Endodermal cell (in vitro differentiated cells): Measurements from ENCODE around the gene WLS. TPM values are rescaled to one million over a fixed set of nuclear protein-coding genes. Genes with fewer than 3 reads are reported as not detected.

Experiments
- DNase-seq: peaks from one replicate; pipeline ENCODE4 v3.0.0-alpha.2; 2017
- H3K27ac ChIP-seq: 2 replicates; pipeline ENCODE4 v1.5.1; 2013; ENCODE audit warnings: mild to moderate bottlenecking, low read depth, low read length, moderate library complexity
- H3K27me3 ChIP-seq: 2 replicates; pipeline ENCODE4 v1.6.1; 2013; ENCODE audit warnings: mild to moderate bottlenecking, low read length, moderate library complexity; ENCODE audit not compliant: insufficient read depth, control insufficient read depth, poor library complexity, severe bottlenecking
- H3K36me3 ChIP-seq: 2 replicates; pipeline ENCODE4 v1.7.0; 2013; ENCODE audit warnings: mild to moderate bottlenecking, low read length, moderate library complexity; ENCODE audit not compliant: control insufficient read depth, insufficient read depth
- H3K4me1 ChIP-seq: one replicate; pipeline ENCODE4 v1.7.0; 2013; ENCODE audit warnings: low read length; ENCODE audit not compliant: control insufficient read depth, insufficient read depth
- H3K4me3 ChIP-seq: 2 replicates; pipeline ENCODE4 v1.5.1; 2013; ENCODE audit warnings: mild to moderate bottlenecking, low read length, moderate library complexity
- H3K9ac ChIP-seq: 2 replicates; pipeline ENCODE4 v1.6.1; 2013; ENCODE audit warnings: mild to moderate bottlenecking, low read length, moderate library complexity; ENCODE audit not compliant: poor library complexity, severe bottlenecking; ENCODE audit errors: extremely low read depth
- H3K9me3 ChIP-seq: 2 replicates; pipeline ENCODE4 v1.6.1; 2013; ENCODE audit warnings: mild to moderate bottlenecking, low read length, moderate library complexity; ENCODE audit not compliant: control insufficient read depth
- H3K27ac Mint-ChIP-seq: 2 replicates; pipeline ENCODE4 v1.8.0; 2020; ENCODE audit warnings: mixed read lengths
- H3K27me3 Mint-ChIP-seq: 2 replicates; pipeline ENCODE4 v1.8.0; 2021; ENCODE audit warnings: mild to moderate bottlenecking, mixed read lengths; ENCODE audit not compliant: insufficient read depth
- H3K36me3 Mint-ChIP-seq: 2 replicates; pipeline ENCODE4 v1.8.0; 2020; ENCODE audit warnings: low read depth, mixed read lengths
- H3K4me1 Mint-ChIP-seq: 2 replicates; pipeline ENCODE4 v1.8.0; 2020; ENCODE audit warnings: mixed read lengths
- H3K4me3 Mint-ChIP-seq: 2 replicates; pipeline ENCODE4 v1.8.0; 2020; ENCODE audit warnings: mild to moderate bottlenecking, moderate library complexity, mixed read lengths
- H3K9me3 Mint-ChIP-seq: 2 replicates; pipeline ENCODE4 v1.8.0; 2020; ENCODE audit warnings: mild to moderate bottlenecking, mixed read lengths
- WGBS, 2 experiments: methylation state at CpG; one replicate each; pipeline versions ENCODE4 v1.1.5 to v1.1.7; 2013; ENCODE audit warnings: missing lambda C conversion rate in 2 of 2, mixed read lengths in 1 of 2; ENCODE audit not compliant: insufficient coverage in 1 of 2, insufficient read length in 1 of 2; 5-methylcytosine and 5-hydroxymethylcytosine counted together
- total RNA-seq, 2 donors: library from RNA; stranded (reverse); fragmentation: NEBNext Ultra II Directional in 1 of 2; extraction: Animal tissue kit (Norgen Biotek cat#: 25700) in 1 of 2; gene quantifications; 2 replicates in 1 of 2; 3 replicates in 1 of 2; pipeline ENCODE4 v1.2.1, GENCODE V29; 2021
- TF ChIP-seq, protein P1 (sequence below): fragments of 200-600 bp; sonication (generic); conservative IDR thresholded peaks from 2 replicates; pipeline ENCODE4 v1.5.0; 2021; ENCODE audit warnings: antibody characterized with exemption, mild to moderate bottlenecking

The WLS gene
- total RNA-seq, 2 donors from 2014 or later, result 90.8 to 115 TPM

DNA sequence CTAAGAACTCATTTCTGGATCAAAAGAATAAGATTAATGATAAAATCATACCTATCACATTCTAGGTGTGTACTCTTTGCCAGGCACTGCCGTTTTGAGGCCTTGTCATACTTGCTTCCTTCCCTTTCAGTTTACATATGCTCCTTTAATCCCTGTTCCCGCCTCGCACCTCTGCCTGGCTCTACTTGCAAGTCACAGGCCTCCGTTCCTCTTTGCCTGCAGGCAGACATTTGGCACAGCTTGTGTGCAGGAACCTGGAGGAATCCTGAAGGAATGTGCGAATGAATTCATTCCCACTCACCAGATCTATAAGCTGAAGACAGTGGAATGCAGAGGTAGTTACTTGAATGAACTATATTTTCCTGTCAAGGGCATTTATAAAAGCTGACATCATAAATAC is 13.8 kb downstream of the WLS start:
- H3K9ac ChIP-seq, result no peak overlapping the region
- Mint-ChIP-seq H3K36me3 (peaks cover 3% of the 10 kb centered on the region), H3K9me3 (no peaks in the 10 kb centered on the region), H3K4me3 (no peak overlapping the region), H3K27me3 (peaks cover 10% of the 10 kb centered on the region), H3K4me1 (peaks cover 32% of the 10 kb centered on the region), H3K27ac (peak overlapping the region; percentile 62)
- DNase-seq, result peak; percentile 76
- H3K27me3 ChIP-seq, result no peaks in the 10 kb centered on the region
- no peaks in the 10 kb centered on the region for H3K9me3 ChIP-seq
- no peak overlapping the region for H3K4me3 ChIP-seq
- TF ChIP-seq, protein P1, sequence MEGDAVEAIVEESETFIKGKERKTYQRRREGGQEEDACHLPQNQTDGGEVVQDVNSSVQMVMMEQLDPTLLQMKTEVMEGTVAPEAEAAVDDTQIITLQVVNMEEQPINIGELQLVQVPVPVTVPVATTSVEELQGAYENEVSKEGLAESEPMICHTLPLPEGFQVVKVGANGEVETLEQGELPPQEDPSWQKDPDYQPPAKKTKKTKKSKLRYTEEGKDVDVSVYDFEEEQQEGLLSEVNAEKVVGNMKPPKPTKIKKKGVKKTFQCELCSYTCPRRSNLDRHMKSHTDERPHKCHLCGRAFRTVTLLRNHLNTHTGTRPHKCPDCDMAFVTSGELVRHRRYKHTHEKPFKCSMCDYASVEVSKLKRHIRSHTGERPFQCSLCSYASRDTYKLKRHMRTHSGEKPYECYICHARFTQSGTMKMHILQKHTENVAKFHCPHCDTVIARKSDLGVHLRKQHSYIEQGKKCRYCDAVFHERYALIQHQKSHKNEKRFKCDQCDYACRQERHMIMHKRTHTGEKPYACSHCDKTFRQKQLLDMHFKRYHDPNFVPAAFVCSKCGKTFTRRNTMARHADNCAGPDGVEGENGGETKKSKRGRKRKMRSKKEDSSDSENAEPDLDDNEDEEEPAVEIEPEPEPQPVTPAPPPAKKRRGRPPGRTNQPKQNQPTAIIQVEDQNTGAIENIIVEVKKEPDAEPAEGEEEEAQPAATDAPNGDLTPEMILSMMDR, result no peak
- WGBS, 2 experiments, result 21 to 65% methylated on average over 2 to 5 of the region's 5 CpGs
- H3K4me1 ChIP-seq, result peaks cover 30% of the 10 kb centered on the region
- no peaks in the 10 kb centered on the region for H3K36me3 ChIP-seq
- H3K27ac ChIP-seq, result peak overlapping the region; percentile 22

- Mint-ChIP-seq H3K27me3 (peaks cover 8% of the 10 kb centered on the region), H3K36me3 (peaks cover 3% of the 10 kb centered on the region), H3K9me3 (no peaks in the 10 kb centered on the region), H3K4me3 (no peak overlapping the region), H3K4me1 (peaks cover 29% of the 10 kb centered on the region), H3K27ac (no peak overlapping the region)
- 76 to 92% methylated on average over 2 to 5 of the region's 5 CpGs for WGBS, 2 experiments
- DNase-seq, result no peak
- TF ChIP-seq, protein P1, result no peak
- peak overlapping the region; percentile 62 for H3K4me3 ChIP-seq
- H3K36me3 ChIP-seq, result no peaks in the 10 kb centered on the region
- H3K9me3 ChIP-seq, result no peaks in the 10 kb centered on the region
- no peaks in the 10 kb centered on the region for H3K27me3 ChIP-seq
- H3K27ac ChIP-seq, result peak overlapping the region; percentile 87
- peaks cover 30% of the 10 kb centered on the region for H3K4me1 ChIP-seq
- H3K9ac ChIP-seq, result no peak overlapping the region
Measured at GRCh38 chr1:68217618-68218017, 14.7 kb downstream of the WLS start.

DNA sequence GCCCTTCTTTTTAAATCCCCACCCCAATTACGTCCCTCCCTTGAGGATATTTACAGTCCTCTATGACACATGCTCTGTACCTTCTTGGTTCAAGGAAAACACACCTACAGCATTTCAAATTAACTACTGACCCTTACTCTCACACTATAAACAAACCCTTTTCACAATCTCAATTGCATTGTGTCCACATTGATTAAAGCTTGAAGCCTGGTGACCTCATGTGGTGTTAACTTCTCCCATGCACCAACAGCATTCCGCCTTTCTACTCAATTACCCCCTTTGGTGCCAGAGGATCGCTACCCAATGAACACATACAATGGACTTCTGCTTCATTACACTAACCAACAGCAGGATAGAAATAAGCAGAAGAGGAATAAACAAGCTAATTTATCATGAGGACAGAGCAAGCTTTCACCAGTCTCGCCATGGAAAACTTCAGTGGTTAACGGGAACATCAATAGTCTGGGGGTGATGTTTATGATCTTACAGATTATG is 15.2 kb downstream of the WLS start:
- Mint-ChIP-seq H3K36me3 (peaks cover 3% of the 10 kb centered on the region), H3K4me3 (no peak overlapping the region), H3K27ac (no peak overlapping the region), H3K9me3 (no peaks in the 10 kb centered on the region), H3K27me3 (peaks cover 6% of the 10 kb centered on the region), H3K4me1 (peaks cover 31% of the 10 kb centered on the region)
- TF ChIP-seq, protein P1, result no peak
- no peak for DNase-seq
- Histone ChIP-seq H3K36me3 (no peaks in the 10 kb centered on the region), H3K4me1 (peaks cover 32% of the 10 kb centered on the region), H3K27ac (peak overlapping the region; percentile 87), H3K9ac (no peak overlapping the region), H3K4me3 (peak overlapping the region; percentile 62), H3K27me3 (no peaks in the 10 kb centered on the region), H3K9me3 (no peaks in the 10 kb centered on the region)
- 36 to 75% methylated on average over 1 to 5 of the region's 5 CpGs for WGBS, 2 experiments
